Glomerular endothelial cell (primary cell): ENCODE data around the gene SLC12A6. TPM values are rescaled to one million over a fixed set of nuclear protein-coding genes. Genes with fewer than 3 reads are reported as not detected.
"Not testable (repeated sequence)": the region's sequence is repeated elsewhere in the genome, so short reads cannot be mapped to it uniquely, and the experiment has no call there.

Experiments
- DNase-seq: peaks from one replicate; pipeline ENCODE4 v3.0.0-alpha.2; 2011; ENCODE audit warnings: low read depth, low spot score; ENCODE audit errors: extremely low read depth
- total RNA-seq: library from RNA; depleted of rRNA; stranded (reverse); fragments of >200 nt; gene quantifications from 2 replicates; pipeline ENCODE4 v1.2.3, GENCODE V29; 2015

The SLC12A6 gene
- total RNA-seq, 1 donor from 2014 or later, result 29.8 TPM

GRCh38 chr15:34358367-34358766, 20.8 kb upstream of the SLC12A6 start:
- no peak for DNase-seq

GRCh38 chr15:34357653-34358052, 20.1 kb upstream of the SLC12A6 start:
- DNase-seq, result no peak

DNA sequence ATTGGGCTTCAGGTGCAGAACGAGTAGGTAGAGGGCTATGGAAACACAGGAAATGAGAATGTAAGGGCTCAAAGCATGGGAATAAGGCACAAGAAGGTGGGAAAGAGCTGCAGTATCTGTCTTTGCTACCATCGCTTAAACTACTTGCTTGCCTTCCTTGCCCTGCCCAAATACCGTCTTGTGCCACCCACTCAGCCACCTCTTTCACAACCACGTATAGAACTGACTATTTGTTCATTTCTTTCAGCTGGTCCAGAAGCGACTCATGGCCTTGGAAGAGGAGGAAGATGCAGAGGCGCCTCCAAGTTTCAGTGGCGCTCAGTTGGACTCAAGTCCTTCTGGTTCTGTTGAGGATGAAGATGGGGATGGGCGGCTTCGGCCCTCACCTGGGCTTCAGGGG, 17.7 kb upstream of the SLC12A6 start:
- DNase-seq, result no peak

DNA sequence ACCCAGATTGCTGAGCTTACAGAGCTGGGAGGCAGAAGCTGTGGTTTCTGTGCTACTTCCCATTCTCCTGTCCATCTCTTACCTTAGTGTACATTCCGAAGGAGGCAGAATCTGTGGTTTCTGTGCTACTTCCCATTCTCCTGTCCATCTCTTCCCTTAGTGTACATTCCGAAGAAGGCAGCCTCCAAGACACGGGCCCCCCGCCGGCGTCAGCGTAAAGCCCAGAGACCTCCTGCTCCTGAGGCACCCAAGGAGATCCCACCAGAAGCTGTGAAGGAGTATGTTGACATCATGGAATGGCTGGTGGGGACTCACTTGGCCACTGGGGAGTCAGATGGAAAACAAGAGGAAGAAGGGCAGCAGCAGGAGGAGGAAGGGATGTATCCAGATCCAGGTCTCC, 16.7 kb upstream of the SLC12A6 start:
- DNase-seq, result no peak

GRCh38 chr15:34353627-34354026, 16.0 kb upstream of the SLC12A6 start:
- DNase-seq, result no peak

GRCh38 chr15:34352996-34353395, 15.4 kb upstream of the SLC12A6 start:
- not testable (repeated sequence) for DNase-seq

DNA sequence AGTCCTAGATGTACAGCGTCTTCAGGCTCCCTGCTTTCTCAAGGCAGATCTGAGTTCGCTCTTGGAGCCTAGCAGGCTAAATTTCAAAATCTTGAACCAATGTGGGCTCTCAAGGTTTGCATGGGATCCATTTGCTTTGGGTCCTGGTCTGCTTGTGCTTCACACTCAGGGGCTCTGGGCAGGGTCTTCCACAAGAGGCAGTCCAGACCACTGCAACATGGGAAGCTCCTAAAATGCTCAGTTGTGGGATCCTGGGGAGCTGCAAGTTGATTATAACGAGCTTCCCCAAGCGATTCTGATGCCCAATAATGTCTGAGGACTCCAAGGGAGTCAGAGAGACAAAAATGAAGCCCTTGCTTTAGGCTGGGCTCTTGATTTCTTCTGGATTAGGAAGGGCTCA, 12.2 kb upstream of the SLC12A6 start:
- DNase-seq, result no peak

- DNase-seq, result no peak
Observed at GRCh38 chr15:34348735-34349300, 11.2 kb upstream of the SLC12A6 start.

GRCh38 chr15:34347951-34348638, 10.5 kb upstream of the SLC12A6 start:
- DNase-seq, result no peak

GRCh38 chr15:34342737-34343575, 5.4 kb upstream of the SLC12A6 start, which contains the start of the genes NOP10 and NUTM1:
Gene NOP10 (minus strand): TSS chr15:34343136. CDS start chr15:34343073, 63 bp downstream.
Gene NUTM1 (plus strand): TSS chr15:34343315. CDS start chr15:34343697, 382 bp downstream.
- peak; percentile 80 for DNase-seq

DNA sequence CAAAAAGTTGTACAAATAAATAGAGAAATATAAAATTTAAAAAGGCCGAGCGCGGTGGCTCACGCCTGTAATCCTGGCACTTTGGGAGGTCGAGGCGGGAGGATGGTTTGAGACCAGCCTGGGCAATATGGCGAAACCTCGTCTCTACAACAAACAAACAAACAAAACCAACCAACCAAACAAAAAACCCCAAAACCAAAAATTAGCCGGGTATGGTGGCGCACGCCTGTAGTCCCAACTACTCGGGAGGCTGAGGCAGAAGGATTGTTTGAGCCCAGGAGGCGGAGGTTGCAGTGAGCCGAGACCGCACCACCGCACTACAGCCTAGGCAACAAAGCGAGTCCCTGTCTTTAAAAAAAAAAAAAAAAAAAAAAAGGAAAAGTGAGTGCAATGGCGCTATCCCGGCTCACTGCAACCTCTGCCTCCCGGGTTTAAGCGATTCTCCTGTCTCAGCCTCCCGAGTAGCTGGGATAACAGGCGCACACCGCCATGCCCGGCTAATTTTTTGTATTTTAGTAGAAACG, 4.7 kb upstream of the SLC12A6 start:
- DNase-seq, result not testable (repeated sequence)

- DNase-seq, result no peak
Observed at GRCh38 chr15:34341381-34342212, 4.0 kb upstream of the SLC12A6 start.

DNA sequence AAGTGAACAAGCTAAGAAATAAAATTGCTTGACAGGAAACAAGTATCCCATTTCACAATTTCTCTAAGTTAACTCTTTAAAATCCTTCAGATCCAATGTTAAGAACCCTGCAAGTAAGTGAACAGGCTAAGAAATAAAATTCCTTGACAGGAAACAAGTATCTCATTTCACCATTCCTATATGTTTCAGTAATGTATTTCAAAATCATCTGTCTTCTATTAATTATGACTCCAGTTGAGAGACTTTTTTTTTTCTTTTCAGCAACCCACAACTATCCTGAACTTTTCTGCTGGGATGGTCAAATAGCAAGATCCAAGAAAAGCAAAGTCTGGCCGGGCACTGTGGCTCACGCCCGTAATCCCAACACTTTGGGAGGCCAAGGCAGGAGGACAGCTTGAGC, 2.4 kb upstream of the SLC12A6 start:
- no peak for DNase-seq

DNA sequence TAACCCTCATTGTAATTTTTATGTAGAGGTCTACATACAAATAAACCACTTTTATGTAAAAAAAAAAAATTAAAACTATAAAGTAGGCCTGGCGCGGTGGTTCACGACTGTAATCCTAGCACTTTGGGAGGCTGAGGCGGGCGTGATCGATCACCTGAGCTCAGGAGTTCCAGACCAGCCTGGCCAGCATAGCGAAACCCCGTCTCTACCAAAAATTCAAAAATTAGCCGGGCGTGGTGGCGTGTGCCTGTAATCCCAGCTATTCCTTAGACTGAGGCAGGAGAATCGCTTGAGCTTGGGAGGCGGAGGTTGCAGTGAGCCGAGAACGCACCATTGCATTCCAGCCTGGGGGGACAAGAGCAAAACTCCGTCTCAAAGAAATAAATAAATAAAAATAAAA, 766 bp upstream of the SLC12A6 start:
- no peak for DNase-seq

GRCh38 chr15:34336991-34337556, 507 bp downstream of the SLC12A6 start:
- no peak for DNase-seq

DNA sequence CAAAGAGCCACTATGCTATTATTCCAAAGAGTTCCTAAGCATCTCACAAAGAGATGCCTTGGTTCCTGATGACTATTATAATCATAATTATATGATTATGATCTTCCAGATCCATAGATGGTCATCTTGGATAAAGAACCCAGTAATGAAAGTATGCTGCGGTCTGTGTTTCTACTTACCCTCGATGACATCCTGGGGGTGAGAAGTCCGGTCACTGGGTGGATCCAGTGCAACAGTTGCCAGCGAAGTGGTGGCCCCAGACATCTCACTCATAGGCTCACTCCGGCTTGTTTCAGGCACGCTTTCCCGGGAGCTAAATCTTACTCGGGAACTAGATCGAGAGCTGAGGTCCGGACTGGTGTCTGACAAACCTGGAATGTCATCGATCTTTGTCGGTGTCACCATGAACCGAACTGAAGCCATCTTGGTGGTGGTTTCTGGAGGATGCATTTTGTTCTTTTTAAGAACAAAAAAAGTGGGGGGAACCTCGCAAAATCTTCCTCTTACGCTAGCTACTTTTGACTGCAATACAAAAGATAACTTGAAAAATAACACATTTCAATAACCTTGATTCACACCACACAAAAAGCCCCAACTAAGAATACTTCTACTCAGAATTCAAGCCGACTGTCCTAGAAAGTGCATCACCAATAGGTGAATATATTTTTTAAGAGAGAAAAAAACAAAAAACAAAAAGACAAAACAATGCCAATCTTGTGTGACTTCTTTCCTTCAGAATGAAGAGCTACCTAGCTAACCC, 1.2 kb downstream of the SLC12A6 start:
- DNase-seq, result no peak

GRCh38 chr15:34335176-34336032, 2.2 kb downstream of the SLC12A6 start:
- DNase-seq, result no peak

DNA sequence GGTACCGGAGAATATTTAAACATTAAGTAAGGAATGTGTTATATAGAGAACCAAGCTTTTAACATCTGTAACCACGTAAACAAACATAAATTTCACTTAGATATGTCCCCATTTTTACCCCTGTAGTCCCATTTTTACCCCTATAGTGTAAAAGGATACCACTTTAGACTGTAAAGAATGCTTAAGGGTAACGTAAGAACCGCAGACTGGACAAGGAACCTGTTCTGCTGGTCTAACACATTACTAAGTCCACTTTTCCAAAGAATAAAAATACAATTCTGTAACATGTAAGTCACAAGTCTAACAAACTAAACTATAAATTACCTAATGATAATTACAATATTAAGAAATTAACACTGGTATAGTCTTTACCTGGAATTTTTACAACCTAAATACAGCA, 2.9 kb downstream of the SLC12A6 start:
- no peak for DNase-seq
